HG02840 (cell line): Measurements from ENCODE around the gene SLC23A2.
"Not testable (repeated sequence)": the region's sequence is repeated elsewhere in the genome, so short reads cannot be mapped to it uniquely, and the experiment has no call there.

Experiments
- ATAC-seq: cut with Tn5 transposase; IDR thresholded peaks from one replicate; pipeline ENCODE4 v1.9.1; 2021; ENCODE audit warnings: mild to moderate bottlenecking, moderate library complexity, moderate number of reproducible peaks; ENCODE audit not compliant: unreplicated experiment, low FRiP score

The SLC23A2 gene

GRCh38 chr20:4854561-4854901 lies 146.8 kb downstream of the SLC23A2 start:
- ATAC-seq = no peak

- no peak for ATAC-seq
Observed at GRCh38 chr20:4853757-4854560, 147.4 kb downstream of the SLC23A2 start.

GRCh38 chr20:4853004-4853403 lies 148.3 kb downstream of the SLC23A2 start:
- no peak for ATAC-seq

- ATAC-seq = no peak
Observed at GRCh38 chr20:4850960-4851359, 150.3 kb downstream of the SLC23A2 start.

GRCh38 chr20:4848829-4849228 lies 152.5 kb downstream of the SLC23A2 start:
- not testable (repeated sequence) for ATAC-seq

- ATAC-seq = no peak
Observed at GRCh38 chr20:4848041-4848440, 153.3 kb downstream of the SLC23A2 start.

- no peak for ATAC-seq
Observed at GRCh38 chr20:4846821-4847220, 154.5 kb downstream of the SLC23A2 start.

GRCh38 chr20:4844751-4845465 lies 156.4 kb downstream of the SLC23A2 start:
- no peak for ATAC-seq

- ATAC-seq = no peak
Observed at GRCh38 chr20:4844325-4844724, 157.0 kb downstream of the SLC23A2 start.

- ATAC-seq = no peak
Observed at GRCh38 chr20:4840801-4841200, 160.5 kb downstream of the SLC23A2 start.

GRCh38 chr20:4838526-4838925 lies 162.8 kb downstream of the SLC23A2 start:
- ATAC-seq = no peak

- ATAC-seq = no peak
Observed at GRCh38 chr20:4837760-4838159, 163.6 kb downstream of the SLC23A2 start.

GRCh38 chr20:4836935-4837334 lies 164.4 kb downstream of the SLC23A2 start:
- ATAC-seq = no peak

- ATAC-seq = no peak
Observed at GRCh38 chr20:4836473-4836872, 164.8 kb downstream of the SLC23A2 start.

- no peak for ATAC-seq
Observed at GRCh38 chr20:4835244-4836177, 165.8 kb downstream of the SLC23A2 start.

- ATAC-seq = no peak
Observed at GRCh38 chr20:4833074-4833728, 168.1 kb downstream of the SLC23A2 start.

GRCh38 chr20:4832469-4832868 lies 168.8 kb downstream of the SLC23A2 start:
- ATAC-seq = no peak

- no peak for ATAC-seq
Observed at GRCh38 chr20:4830696-4831095, 170.6 kb downstream of the SLC23A2 start.

GRCh38 chr20:4830259-4830658 lies 171.1 kb downstream of the SLC23A2 start:
- no peak for ATAC-seq

GRCh38 chr20:4829514-4830215 lies 171.6 kb downstream of the SLC23A2 start:
- no peak for ATAC-seq
